ENCODE data around the gene YES1. TPM values are rescaled to one million over a fixed set of nuclear protein-coding genes. Genes with fewer than 3 reads are reported as not detected.

The YES1 gene
- total and polyA plus RNA-seq, 2 donors (not counting 3 experiments of a cell fraction or from before 2014, with no cell fraction given) = 16.5 to 92.3 TPM

- FAIRE-seq (no peak), DNase-seq (ENCODE audit: low read depth, low spot score) (no peak)
- Histone ChIP-seq H3K9ac (replicated peaks; ENCODE audit: extremely low read depth, insufficient read depth, low read length) (no peak overlapping the region), H3K9me1 (replicated peaks; ENCODE audit: control insufficient read depth, extremely low read depth, insufficient read depth, low read length) (no peaks in the 10 kb centered on the region), H3K4me3 (replicated peaks in 1 of 3; ENCODE audit: insufficient read depth in 1 of 3, low read depth in 1 of 3, low read length in 3 of 3) (no peak overlapping the region), H2AFZ (ENCODE audit: low read depth, low read length) (no peak overlapping the region), H3K27me3 (ENCODE audit: control insufficient read depth in 2 of 2, insufficient read depth in 2 of 2, low read length in 2 of 2) (no peaks in the 10 kb centered on the region), H3K4me1 (ENCODE audit: control insufficient read depth, extremely low read depth, insufficient read depth, low read length) (peaks cover 25% of the 10 kb centered on the region), H3K79me2 (ENCODE audit: control insufficient read depth, insufficient read depth, low read length) (no peaks in the 10 kb centered on the region), H3K36me3 (ENCODE audit: control insufficient read depth in 2 of 2, extremely low read depth in 1 of 2, insufficient read depth in 2 of 2, low read length in 2 of 2) (no peaks in the 10 kb centered on the region), H3K9me3 (replicated peaks; ENCODE audit: control insufficient read depth, insufficient read depth, low read length) (no peaks in the 10 kb centered on the region), H3K4me2 (ENCODE audit: insufficient read depth, low read length) (no peak overlapping the region), H4K20me1 (replicated peaks; ENCODE audit: control insufficient read depth, extremely low read depth, insufficient read depth, low read length) (no peaks in the 10 kb centered on the region), H3K27ac (ENCODE audit: insufficient read depth, low read depth, low read length) (no peak overlapping the region)
- dilution Hi-C loops (cut with MboI; ENCODE audit: extremely low pct_ligation_motif_present, low sequenced_read_pairs) = loop anchor here (25.0 kb wide), 1 partner anchor 101 kb away; no protein-coding TSS in a partner anchor
- intact Hi-C loops (cut with micrococcal nuclease) = loop anchor here (5.0 to 10.0 kb wide), 3 partner anchors 183 to 551 kb away; partner anchors contain the start of gene TYMS
- POLR2A ChIA-PET = no interaction called here
- no peak for TF ChIP-seq FOS (IDR thresholded peaks at IDR 0.05; ENCODE audit: borderline replicate concordance, insufficient read depth, low read length)
- TF ChIP-seq MAX (IDR thresholded peaks at IDR 0.05; ENCODE audit: insufficient read depth, insufficient read length) = no peak
- TF ChIP-seq MYC (IDR thresholded peaks at IDR 0.05; ENCODE audit: low read depth, low read length) = no peak
- no peak for TF ChIP-seq POLR2AphosphoS5 (IDR thresholded peaks at IDR 0.05; ENCODE audit: insufficient read depth, low read depth, low read length)
- TF ChIP-seq CTCF (IDR thresholded peaks at IDR 0.05; ENCODE audit: extremely low read depth in 1 of 2, insufficient read depth in 1 of 2, low read depth in 1 of 2, low read length in 2 of 2) = no peak
- TF ChIP-seq GATA2 (IDR thresholded peaks at IDR 0.05; ENCODE audit: insufficient read depth, insufficient read length, low read depth, low read length) = no peak
- TF ChIP-seq EZH2 (IDR thresholded peaks at IDR 0.05; ENCODE audit: borderline replicate concordance, low read depth, low read length, severe bottlenecking) = no peak
- TF ChIP-seq POLR2A (IDR thresholded peaks at IDR 0.05; ENCODE audit: low read depth, low read length) = no peak
- TF ChIP-seq JUN (IDR thresholded peaks at IDR 0.05; ENCODE audit: borderline replicate concordance, insufficient read depth, insufficient read length, low read depth) = no peak
- BruUV-seq (replicated peaks) = no TSS peak
- CTCF ChIA-PET = interaction anchor here (0.6 to 14.4 kb wide), 3 partner anchors 97 to 216 kb away, joined by 3 to 652 read pairs (median 3); partner anchors contain the start of gene ENOSF1
These were observed 25.9 kb upstream of the YES1 start for GRCh38 chr18:837922-838321.

Measured in endothelial cell of umbilical vein (primary cell).